SK-N-SH (cell line): ENCODE data around the gene ATP13A3. TPM values are rescaled to one million over a fixed set of nuclear protein-coding genes. Genes with fewer than 3 reads are reported as not detected.

Experiments used
- CTCF ChIA-PET: fragments of 300-600, 350-600 bp; formaldehyde crosslinking; extraction: SDS; loops from one replicate; lab custom pipeline; 2021; lab: Yijun Ruan, JAX
- POLR2A ChIA-PET: fragments of 350-600 bp; sonication (Branson Sonifier 250); formaldehyde crosslinking; extraction: SDS; loops from one replicate; lab custom pipeline; 2020; ENCODE audit warnings: antibody characterized with exemption, inconsistent platforms; lab: Yijun Ruan, JAX
- DNase-seq: peaks from one replicate; pipeline ENCODE4 v3.0.0; 2012
- H2AFZ ChIP-seq: fragments of 200-600 bp; sonication (generic); 2 replicates; pipeline ENCODE4 v1.8.1; 2016; ENCODE audit warnings: antibody characterized with exemption, mild to moderate bottlenecking, low read depth
- H3F3A ChIP-seq: fragments of 200-600 bp; sonication (generic); replicated peaks from 2 replicates; pipeline ENCODE3; 2016; ENCODE audit warnings: antibody characterized with exemption, mild to moderate bottlenecking; ENCODE audit not compliant: insufficient read depth
- H3K27ac ChIP-seq, 2 experiments: fragments of 200-500 bp in 1 of 2; fragments of 200-600 bp in 1 of 2; sonication (Bioruptor generic) in 1 of 2; sonication (generic), shearing (Covaris generic) in 1 of 2; 2 replicates each; pipeline versions ENCODE4 v1.5.1 to v1.6.1; 2014 to 2016; ENCODE audit warnings: low read depth in 2 of 2, inconsistent platforms in 1 of 2, low read length in 1 of 2, mild to moderate bottlenecking in 1 of 2, mixed read lengths in 1 of 2
- H3K27me3 ChIP-seq: fragments of 200-600 bp; sonication (generic), shearing (Covaris generic); 2 replicates; pipeline ENCODE4 v1.6.1; 2016; ENCODE audit warnings: mixed run types; ENCODE audit not compliant: insufficient read depth
- H3K36me3 ChIP-seq, 2 experiments: fragments of 200-500 bp in 1 of 2; fragments of 200-600 bp in 1 of 2; sonication (Bioruptor generic) in 1 of 2; sonication (generic) in 1 of 2; replicated peaks in 1 of 2; 2 replicates each; pipeline versions ENCODE3 to v1.5.1; 2014 to 2016; ENCODE audit warnings: low read length in 1 of 2, mild to moderate bottlenecking in 1 of 2; ENCODE audit not compliant: insufficient read depth in 2 of 2, control insufficient read depth in 1 of 2
- H3K4me1 ChIP-seq, 2 experiments: fragments of 200-500 bp in 1 of 2; fragments of 200-600 bp in 1 of 2; sonication (Bioruptor generic) in 1 of 2; sonication (generic), shearing (Covaris generic) in 1 of 2; 2 replicates each; pipeline versions ENCODE4 v1.5.1 to v1.6.1; 2014 to 2016; ENCODE audit warnings: low read depth in 1 of 2, low read length in 1 of 2, mixed run types in 1 of 2; ENCODE audit not compliant: insufficient read depth in 2 of 2, control insufficient read depth in 1 of 2
- H3K4me2 ChIP-seq: fragments of 200-600 bp; sonication (generic), shearing (Covaris generic); 2 replicates; pipeline ENCODE4 v1.6.1; 2017; ENCODE audit warnings: mixed run types
- H3K4me3 ChIP-seq, 2 experiments: fragments of 200-500 bp in 1 of 2; fragments of 200-600 bp in 1 of 2; sonication (Bioruptor generic) in 1 of 2; sonication (generic), shearing (Covaris generic) in 1 of 2; 2 replicates each; pipeline versions ENCODE4 v1.5.1 to v1.8.1; 2014 to 2016; ENCODE audit warnings: low read depth in 2 of 2, inconsistent platforms in 1 of 2, low read length in 1 of 2, mild to moderate bottlenecking in 1 of 2, mixed read lengths in 1 of 2, moderate library complexity in 1 of 2
- H3K79me2 ChIP-seq: fragments of 200-600 bp; sonication (generic); 2 replicates; pipeline ENCODE4 v1.8.1; 2017; ENCODE audit warnings: mild to moderate bottlenecking; ENCODE audit not compliant: insufficient read depth
- H3K9ac ChIP-seq: fragments of 200-600 bp; sonication (generic); 2 replicates; pipeline ENCODE4 v1.6.1; 2017; ENCODE audit warnings: mixed run types
- H3K9me2 ChIP-seq: fragments of 200-600 bp; sonication (generic); 2 replicates; pipeline ENCODE4 v1.6.1; 2017; ENCODE audit warnings: mixed run types
- H3K9me3 ChIP-seq: fragments of 200-600 bp; sonication (generic); 2 replicates; pipeline ENCODE4 v1.6.1; 2017; ENCODE audit warnings: mixed run types, mild to moderate bottlenecking, moderate library complexity
- H4K20me1 ChIP-seq: fragments of 200-600 bp; sonication (generic); 2 replicates; pipeline ENCODE4 v1.6.1; 2017; ENCODE audit warnings: mild to moderate bottlenecking, mixed run types; ENCODE audit not compliant: insufficient read depth
- ELF1 ChIP-seq: IDR thresholded peaks from 2 replicates; pipeline ENCODE4 v1.4.0; 2012
- EP300 ChIP-seq, 2 experiments: IDR thresholded peaks; 2 replicates each; pipeline versions ENCODE4 v1.4.0 to v1.6.1; 2012; ENCODE audit warnings: borderline replicate concordance in 1 of 2, low read depth in 1 of 2, low read length in 1 of 2
- EZH2phosphoT487 ChIP-seq: fragments of 200-600 bp; sonication (generic); IDR thresholded peaks from 2 replicates; pipeline ENCODE4 v1.6.1; 2017; ENCODE audit warnings: low read depth, mixed run types, mild to moderate bottlenecking, antibody characterized with exemption, moderate library complexity, borderline replicate concordance
- FOSL2 ChIP-seq: IDR thresholded peaks from 2 replicates; pipeline ENCODE4 v1.4.0; 2012; ENCODE audit warnings: low read depth, mild to moderate bottlenecking, moderate library complexity, borderline replicate concordance
- FOXJ3 ChIP-seq: sonication (generic); formaldehyde crosslinking; IDR thresholded peaks from 2 replicates; pipeline ENCODE4 v1.5.1; 2020; ENCODE audit warnings: mild to moderate bottlenecking, missing genetic modification reagents
- FOXM1 ChIP-seq: IDR thresholded peaks from 2 replicates; pipeline ENCODE4 v1.4.0; 2012; ENCODE audit warnings: low read depth, mild to moderate bottlenecking
- GATA2 ChIP-seq: sonication (generic); formaldehyde crosslinking; IDR thresholded peaks from 2 replicates; pipeline ENCODE4 v1.5.0; 2020; ENCODE audit warnings: mild to moderate bottlenecking, missing genetic modification reagents
- MEF2A ChIP-seq: IDR thresholded peaks from 2 replicates; pipeline ENCODE4 v1.4.0; 2012; ENCODE audit warnings: low read depth, borderline replicate concordance
- NRF1 ChIP-seq: IDR thresholded peaks from 2 replicates; pipeline ENCODE4 v1.6.1; 2012; ENCODE audit warnings: low read depth, mild to moderate bottlenecking, low read length
- RAD21 ChIP-seq: IDR thresholded peaks from 2 replicates; pipeline ENCODE4 v1.6.1; 2012; ENCODE audit warnings: mild to moderate bottlenecking, low read length
- RFX5 ChIP-seq: IDR thresholded peaks from 2 replicates; pipeline ENCODE4 v1.6.1; 2012; ENCODE audit warnings: mild to moderate bottlenecking, improper control_type of control experiment, low read length
- TCF12 ChIP-seq: IDR thresholded peaks from 2 replicates; pipeline ENCODE4 v1.4.0; 2012
- TEAD4 ChIP-seq: IDR thresholded peaks from 2 replicates; pipeline ENCODE4 v1.4.0; 2012; ENCODE audit warnings: mild to moderate bottlenecking, borderline replicate concordance; ENCODE audit not compliant: insufficient read depth
- WGBS: methylation state at CpG from one replicate; pipeline ENCODE4 v1.1.6; 2017; ENCODE audit warnings: low lambda C conversion rate; 5-methylcytosine and 5-hydroxymethylcytosine counted together
- polyA plus RNA-seq, 3 experiments: library from polyadenylated mRNA; depleted of rRNA; stranded (reverse); fragments of >200 nt; gene quantifications; 2 replicates each; pipeline ENCODE4 v1.2.3, GENCODE V29; 2012
- TF ChIP-seq, protein P1 (sequence below): fragments of 150-350 bp; IDR thresholded peaks from 2 replicates; pipeline ENCODE4 v1.6.1; 2016; ENCODE audit warnings: mild to moderate bottlenecking, low read depth, low read length
- TF ChIP-seq, protein P2 (sequence below): fragments of 200-600 bp; sonication (generic); IDR thresholded peaks from 2 replicates; pipeline ENCODE4 v1.6.1; 2017; ENCODE audit warnings: antibody characterized with exemption, mild to moderate bottlenecking, moderate library complexity
- TF ChIP-seq, protein P3 (sequence below): IDR thresholded peaks from 2 replicates; pipeline ENCODE4; 2012

ATP13A3 gene
- polyA plus RNA-seq, 1 of the 3 experiments (the other 2 are of a cell fraction) = 48.2 TPM

DNA sequence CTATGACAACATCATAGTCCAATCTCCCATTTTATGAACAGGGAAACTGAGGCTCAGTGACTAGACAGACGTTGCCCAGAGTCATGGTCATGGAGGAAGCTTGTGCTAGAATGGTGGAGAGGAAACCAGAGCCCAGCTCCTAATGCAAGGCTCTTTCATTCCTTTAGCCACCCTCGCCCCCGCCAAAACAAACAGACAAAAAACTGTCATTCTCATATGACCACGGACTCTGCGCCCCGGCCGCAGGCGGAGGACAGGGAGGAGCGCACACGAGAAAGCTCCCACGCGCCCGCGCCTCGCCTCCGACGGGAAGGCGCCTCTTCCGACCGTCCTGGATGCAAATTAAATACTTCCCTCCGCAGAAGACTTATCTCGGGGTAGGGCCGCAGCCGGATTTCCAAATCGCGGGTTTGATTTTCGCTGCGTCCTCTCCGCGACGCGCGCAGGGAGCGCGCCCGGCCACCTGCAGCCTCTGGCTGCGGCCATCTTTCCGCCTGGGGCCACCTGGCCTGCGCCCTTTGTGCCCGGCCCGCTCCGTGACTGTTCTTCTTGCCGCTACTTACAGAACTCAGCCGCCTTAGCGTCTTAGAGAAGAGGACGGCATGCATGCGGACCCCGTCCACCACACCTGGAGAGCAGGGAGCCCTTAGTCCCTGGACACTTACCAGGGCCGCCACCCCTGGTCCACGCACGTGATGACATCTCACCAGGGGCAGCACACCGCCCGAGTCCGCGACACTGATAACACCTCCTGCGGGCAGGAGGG is 670 bp upstream of the ATP13A3 start:
- H3F3A ChIP-seq = peaks cover 24% of the 10 kb centered on the region
- peaks cover 38% of the 10 kb centered on the region for H3K79me2 ChIP-seq
- peaks cover 8 to 20% of the 10 kb centered on the region in 2 experiments for H3K4me1 ChIP-seq
- ChIA-PET POLR2A (no interaction called here), CTCF (no interaction called here)
- TF ChIP-seq, protein P1, sequence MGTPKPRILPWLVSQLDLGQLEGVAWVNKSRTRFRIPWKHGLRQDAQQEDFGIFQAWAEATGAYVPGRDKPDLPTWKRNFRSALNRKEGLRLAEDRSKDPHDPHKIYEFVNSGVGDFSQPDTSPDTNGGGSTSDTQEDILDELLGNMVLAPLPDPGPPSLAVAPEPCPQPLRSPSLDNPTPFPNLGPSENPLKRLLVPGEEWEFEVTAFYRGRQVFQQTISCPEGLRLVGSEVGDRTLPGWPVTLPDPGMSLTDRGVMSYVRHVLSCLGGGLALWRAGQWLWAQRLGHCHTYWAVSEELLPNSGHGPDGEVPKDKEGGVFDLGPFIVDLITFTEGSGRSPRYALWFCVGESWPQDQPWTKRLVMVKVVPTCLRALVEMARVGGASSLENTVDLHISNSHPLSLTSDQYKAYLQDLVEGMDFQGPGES = no peak
- TF ChIP-seq ELF1 (no peak), EZH2phosphoT487 (no peak), FOSL2 (no peak), MEF2A (no peak), EP300 (IDR thresholded peaks at IDR 0.05; ENCODE audit: borderline replicate concordance in 1 of 2, low read depth in 1 of 2, low read length in 1 of 2) (no peak), RFX5 (no peak), NRF1 (no peak), TCF12 (no peak), FOXJ3 (no peak), FOXM1 (no peak), TEAD4 (no peak), RAD21 (no peak), GATA2 (CRISPR knock-in tag) (no peak)
- TF ChIP-seq, protein P2, sequence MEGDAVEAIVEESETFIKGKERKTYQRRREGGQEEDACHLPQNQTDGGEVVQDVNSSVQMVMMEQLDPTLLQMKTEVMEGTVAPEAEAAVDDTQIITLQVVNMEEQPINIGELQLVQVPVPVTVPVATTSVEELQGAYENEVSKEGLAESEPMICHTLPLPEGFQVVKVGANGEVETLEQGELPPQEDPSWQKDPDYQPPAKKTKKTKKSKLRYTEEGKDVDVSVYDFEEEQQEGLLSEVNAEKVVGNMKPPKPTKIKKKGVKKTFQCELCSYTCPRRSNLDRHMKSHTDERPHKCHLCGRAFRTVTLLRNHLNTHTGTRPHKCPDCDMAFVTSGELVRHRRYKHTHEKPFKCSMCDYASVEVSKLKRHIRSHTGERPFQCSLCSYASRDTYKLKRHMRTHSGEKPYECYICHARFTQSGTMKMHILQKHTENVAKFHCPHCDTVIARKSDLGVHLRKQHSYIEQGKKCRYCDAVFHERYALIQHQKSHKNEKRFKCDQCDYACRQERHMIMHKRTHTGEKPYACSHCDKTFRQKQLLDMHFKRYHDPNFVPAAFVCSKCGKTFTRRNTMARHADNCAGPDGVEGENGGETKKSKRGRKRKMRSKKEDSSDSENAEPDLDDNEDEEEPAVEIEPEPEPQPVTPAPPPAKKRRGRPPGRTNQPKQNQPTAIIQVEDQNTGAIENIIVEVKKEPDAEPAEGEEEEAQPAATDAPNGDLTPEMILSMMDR = no peak
- TF ChIP-seq, protein P3, sequence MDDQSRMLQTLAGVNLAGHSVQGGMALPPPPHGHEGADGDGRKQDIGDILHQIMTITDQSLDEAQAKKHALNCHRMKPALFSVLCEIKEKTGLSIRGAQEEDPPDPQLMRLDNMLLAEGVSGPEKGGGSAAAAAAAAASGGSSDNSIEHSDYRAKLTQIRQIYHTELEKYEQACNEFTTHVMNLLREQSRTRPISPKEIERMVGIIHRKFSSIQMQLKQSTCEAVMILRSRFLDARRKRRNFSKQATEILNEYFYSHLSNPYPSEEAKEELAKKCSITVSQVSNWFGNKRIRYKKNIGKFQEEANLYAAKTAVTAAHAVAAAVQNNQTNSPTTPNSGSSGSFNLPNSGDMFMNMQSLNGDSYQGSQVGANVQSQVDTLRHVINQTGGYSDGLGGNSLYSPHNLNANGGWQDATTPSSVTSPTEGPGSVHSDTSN = no peak
- TF ChIP-seq, all 33 proteins: peak for 0
- Histone ChIP-seq H4K20me1 (no peaks in the 10 kb centered on the region; the same call in 1 of the 2 replicates), H3K27ac (peak overlapping the region in 1 of 2 experiments; percentile 53; a peak in 3 of 4 replicates), H3K9ac (no peak overlapping the region; the same call in 1 of the 2 replicates), H3K36me3 (peaks cover 0 to 21% of the 10 kb centered on the region in 2 experiments), H3K4me2 (peak overlapping the region; percentile 66; the same call in 1 of the 2 replicates), H3K4me3 (peak overlapping the region; percentile 42 to 60; a peak in 3 of 4 replicates), H3K9me3 (no peaks in the 10 kb centered on the region), H3K9me2 (no peaks in the 10 kb centered on the region), H2AFZ (peak overlapping the region; percentile 82), H3K27me3 (no peaks in the 10 kb centered on the region)
- peak; percentile 66 for DNase-seq
- 54% methylated on average over 55 of the region's 56 CpGs for WGBS
